ENCODE data around the gene APBB2. TPM values are rescaled to one million over a fixed set of nuclear protein-coding genes. Genes with fewer than 3 reads are reported as not detected.

APBB2 gene
- total RNA-seq, 1 experiment from 2014 or later = 80.7 TPM

- Mint-ChIP-seq H3K4me1 (ENCODE audit: low read depth, unreplicated experiment) (no peaks in the 10 kb centered on the region), H3K27ac (ENCODE audit: unreplicated experiment) (no peak overlapping the region), H3K27me3 (ENCODE audit: insufficient read depth, unreplicated experiment) (no peaks in the 10 kb centered on the region), H3K4me3 (ENCODE audit: unreplicated experiment) (no peak overlapping the region), H3K9me3 (ENCODE audit: unreplicated experiment) (no peaks in the 10 kb centered on the region), H3K36me3 (ENCODE audit: insufficient read depth, unreplicated experiment) (peaks cover 20% of the 10 kb centered on the region)
- intact Hi-C loops (cut with micrococcal nuclease; ENCODE audit: unreplicated experiment) = loop anchor here (10.0 kb wide), 1 partner anchor 110 kb away; no protein-coding TSS in a partner anchor
- ChIA-PET POLR2A (no interaction called here), CTCF (no interaction called here)
- Histone ChIP-seq H3K27me3 (replicated peaks; ENCODE audit: control insufficient read depth, insufficient read depth, low read length) (no peaks in the 10 kb centered on the region), H3K9me3 (no peaks in the 10 kb centered on the region), H3K4me1 (no peaks in the 10 kb centered on the region), H3K36me3 (ENCODE audit: control insufficient read depth, insufficient read depth, low read length) (peaks cover 2% of the 10 kb centered on the region; the same call in 1 of the 2 replicates), H3K4me3 (ENCODE audit: low read depth, low read length) (no peak overlapping the region)
- DNase-seq = no peak
- no TSS peak for BruUV-seq (replicated peaks)
- TF ChIP-seq CTCF (IDR thresholded peaks at IDR 0.05; ENCODE audit: insufficient read depth in 1 of 2, low read depth in 1 of 2, low read length in 1 of 2, severe bottlenecking in 1 of 2, unreplicated experiment in 1 of 2) = no peak
These were observed 369.0 kb downstream of the APBB2 start for GRCh38 chr4:40845154-40845835.

- H3K4me1 ChIP-seq = no peaks in the 10 kb centered on the region
- H3K27me3 ChIP-seq (replicated peaks; ENCODE audit: control insufficient read depth, insufficient read depth, low read length) = no peaks in the 10 kb centered on the region
- intact Hi-C loops (cut with micrococcal nuclease; ENCODE audit: unreplicated experiment) = loop anchor here (10.0 kb wide), 1 partner anchor 109 kb away; no protein-coding TSS in a partner anchor
- H3K27me3 Mint-ChIP-seq (ENCODE audit: insufficient read depth, unreplicated experiment) = no peaks in the 10 kb centered on the region
- TF ChIP-seq CTCF (IDR thresholded peaks at IDR 0.05; ENCODE audit: insufficient read depth in 1 of 2, low read depth in 1 of 2, low read length in 1 of 2, severe bottlenecking in 1 of 2, unreplicated experiment in 1 of 2) = no peak
- ChIA-PET POLR2A (no interaction called here), CTCF (interaction anchor here (1.2 kb wide), 1 partner anchor 53 kb away, joined by 4 read pairs; no protein-coding TSS in a partner anchor)
- DNase-seq = no peak
- H3K9me3 Mint-ChIP-seq (ENCODE audit: unreplicated experiment) = no peaks in the 10 kb centered on the region
- H3K36me3 ChIP-seq (ENCODE audit: control insufficient read depth, insufficient read depth, low read length) = peaks cover 2% of the 10 kb centered on the region; the same call in 1 of the 2 replicates
- no peak overlapping the region for H3K4me3 ChIP-seq (ENCODE audit: low read depth, low read length)
- peaks cover 23% of the 10 kb centered on the region for H3K36me3 Mint-ChIP-seq (ENCODE audit: insufficient read depth, unreplicated experiment)
- H3K4me3 Mint-ChIP-seq (ENCODE audit: unreplicated experiment) = no peak overlapping the region
- BruUV-seq (replicated peaks) = no TSS peak
- no peaks in the 10 kb centered on the region for H3K4me1 Mint-ChIP-seq (ENCODE audit: low read depth, unreplicated experiment)
- no peak overlapping the region for H3K27ac Mint-ChIP-seq (ENCODE audit: unreplicated experiment)
- H3K9me3 ChIP-seq = no peaks in the 10 kb centered on the region
These were observed 370.1 kb downstream of the APBB2 start for GRCh38 chr4:40844261-40844660.

- no peak overlapping the region for H3K4me3 Mint-ChIP-seq (ENCODE audit: unreplicated experiment)
- CTCF ChIA-PET = interaction anchor here (1.2 kb wide), 1 partner anchor 54 kb away, joined by 4 read pairs; no protein-coding TSS in a partner anchor
- DNase-seq = no peak
- no peaks in the 10 kb centered on the region for H3K27me3 Mint-ChIP-seq (ENCODE audit: insufficient read depth, unreplicated experiment)
- H3K9me3 Mint-ChIP-seq (ENCODE audit: unreplicated experiment) = no peaks in the 10 kb centered on the region
- intact Hi-C loops (cut with micrococcal nuclease; ENCODE audit: unreplicated experiment) = loop anchor here (10.0 kb wide), 1 partner anchor 109 kb away; no protein-coding TSS in a partner anchor
- no peak for TF ChIP-seq CTCF (IDR thresholded peaks at IDR 0.05; ENCODE audit: insufficient read depth in 1 of 2, low read depth in 1 of 2, low read length in 1 of 2, severe bottlenecking in 1 of 2, unreplicated experiment in 1 of 2)
- H3K9me3 ChIP-seq = no peaks in the 10 kb centered on the region
- H3K27me3 ChIP-seq (replicated peaks; ENCODE audit: control insufficient read depth, insufficient read depth, low read length) = no peaks in the 10 kb centered on the region
- H3K36me3 ChIP-seq (ENCODE audit: control insufficient read depth, insufficient read depth, low read length) = peaks cover 2% of the 10 kb centered on the region
- H3K27ac Mint-ChIP-seq (ENCODE audit: unreplicated experiment) = no peak overlapping the region
- no peaks in the 10 kb centered on the region for H3K4me1 ChIP-seq
- POLR2A ChIA-PET = no interaction called here
- BruUV-seq (replicated peaks) = no TSS peak
- H3K4me3 ChIP-seq (ENCODE audit: low read depth, low read length) = no peak overlapping the region
- H3K4me1 Mint-ChIP-seq (ENCODE audit: low read depth, unreplicated experiment) = no peaks in the 10 kb centered on the region
- H3K36me3 Mint-ChIP-seq (ENCODE audit: insufficient read depth, unreplicated experiment) = peaks cover 25% of the 10 kb centered on the region
These were observed 370.6 kb downstream of the APBB2 start for GRCh38 chr4:40843696-40844095.

Measured in Caco-2 (cell line).